Measurements from ENCODE around the gene HNRNPA1L2.
A peak's percentile ranks its signal among the peaks of the same experiment; 100 is the strongest.

HNRNPA1L2 gene

DNA sequence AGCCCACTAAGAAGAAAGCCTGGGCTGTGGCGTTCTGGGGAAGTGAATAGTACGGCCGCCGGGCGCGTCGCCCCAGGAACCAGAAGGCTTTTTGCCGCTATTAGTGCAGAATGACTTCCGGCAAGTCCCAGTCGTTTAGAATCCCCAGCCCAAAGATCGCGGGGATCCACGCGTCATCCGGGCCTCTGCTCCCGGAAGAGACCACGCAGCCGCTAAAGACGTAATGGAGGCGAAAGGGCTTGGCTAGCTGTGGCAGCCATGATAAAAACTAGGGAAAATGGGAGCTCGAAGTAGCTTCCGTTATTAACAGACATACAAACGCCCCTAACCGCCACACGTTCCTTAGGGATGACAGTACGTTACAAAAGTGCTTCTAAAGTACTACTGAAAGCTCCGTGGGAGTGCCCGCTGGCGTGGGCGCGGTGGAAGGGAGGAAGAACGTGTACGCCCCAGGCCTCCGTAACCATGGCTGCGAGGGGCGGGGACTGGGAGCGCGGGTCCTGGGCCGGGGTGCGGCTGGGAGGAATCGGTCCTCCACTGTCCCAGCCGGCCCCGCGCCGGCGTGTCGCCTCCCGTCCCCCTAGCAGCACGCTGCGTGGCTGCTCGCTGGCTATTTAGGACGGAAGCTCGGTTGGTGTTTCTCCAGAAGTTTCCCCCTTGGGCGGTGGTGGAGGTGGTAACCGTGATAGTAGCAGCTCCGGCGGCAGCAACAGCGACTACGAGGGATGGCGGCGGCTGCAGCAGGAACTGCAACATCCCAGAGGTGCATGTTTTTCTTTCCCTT lies 10.2 kb downstream of the HNRNPA1L2 start, which contains the start of gene SUGT1 (continued):
- TF ChIP-seq, protein P1, sequence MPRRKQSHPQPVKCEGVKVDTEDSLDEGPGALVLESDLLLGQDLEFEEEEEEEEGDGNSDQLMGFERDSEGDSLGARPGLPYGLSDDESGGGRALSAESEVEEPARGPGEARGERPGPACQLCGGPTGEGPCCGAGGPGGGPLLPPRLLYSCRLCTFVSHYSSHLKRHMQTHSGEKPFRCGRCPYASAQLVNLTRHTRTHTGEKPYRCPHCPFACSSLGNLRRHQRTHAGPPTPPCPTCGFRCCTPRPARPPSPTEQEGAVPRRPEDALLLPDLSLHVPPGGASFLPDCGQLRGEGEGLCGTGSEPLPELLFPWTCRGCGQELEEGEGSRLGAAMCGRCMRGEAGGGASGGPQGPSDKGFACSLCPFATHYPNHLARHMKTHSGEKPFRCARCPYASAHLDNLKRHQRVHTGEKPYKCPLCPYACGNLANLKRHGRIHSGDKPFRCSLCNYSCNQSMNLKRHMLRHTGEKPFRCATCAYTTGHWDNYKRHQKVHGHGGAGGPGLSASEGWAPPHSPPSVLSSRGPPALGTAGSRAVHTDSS (tag by site-specific recombination; IDR thresholded peaks at IDR 0.05): no peak
- TF ChIP-seq ZNF133 (tag by site-specific recombination; IDR thresholded peaks at IDR 0.05) (no peak), ZNF214 (tag by site-specific recombination; IDR thresholded peaks at IDR 0.05; ENCODE audit: borderline replicate concordance) (no peak), ZFP3 (tag by site-specific recombination; IDR thresholded peaks at IDR 0.05; ENCODE audit: low read depth) (no peak), ZNF785 (tag by site-specific recombination; IDR thresholded peaks at IDR 0.05) (no peak), ZSCAN23 (tag by site-specific recombination; IDR thresholded peaks at IDR 0.05) (no peak; the same call in 1 of the 2 replicates), ZNF239 (tag by site-specific recombination; IDR thresholded peaks at IDR 0.05) (no peak), ZNF248 (tag by site-specific recombination; IDR thresholded peaks at IDR 0.05) (no peak), ZNF830 (tag by site-specific recombination; IDR thresholded peaks at IDR 0.05; ENCODE audit: low read depth) (no peak), ZSCAN16 (tag by site-specific recombination; IDR thresholded peaks at IDR 0.05) (no peak), ZNF24 (tag by site-specific recombination; IDR thresholded peaks at IDR 0.05) (peak; percentile 25; the same call in 1 of the 2 replicates), ZNF114 (tag by site-specific recombination; IDR thresholded peaks at IDR 0.05) (no peak), YY2 (tag by site-specific recombination; IDR thresholded peaks at IDR 0.05) (no peak), GLIS1 (tag by site-specific recombination; IDR thresholded peaks at IDR 0.05) (0 out of 2 replicates have a peak, but pooled peaks have one; percentile 11), ZNF560 (tag by site-specific recombination; IDR thresholded peaks at IDR 0.05; ENCODE audit: borderline replicate concordance) (no peak), PRDM1 (tag by site-specific recombination; IDR thresholded peaks at IDR 0.05) (no peak), SCRT2 (tag by site-specific recombination; IDR thresholded peaks at IDR 0.05) (peak; percentile 44; the same call in 1 of the 2 replicates), ZNF548 (tag by site-specific recombination; IDR thresholded peaks at IDR 0.05) (no peak), ZEB2 (tag by site-specific recombination; IDR thresholded peaks at IDR 0.05) (peak; percentile 70; the same call in 1 of the 2 replicates), ZNF112 (tag by site-specific recombination; IDR thresholded peaks at IDR 0.05) (no peak), ZIC2 (tag by site-specific recombination; IDR thresholded peaks at IDR 0.05) (no peak), ZXDB (tag by site-specific recombination; IDR thresholded peaks at IDR 0.05) (peak; percentile 87; the same call in 1 of the 2 replicates), EGR2 (tag by site-specific recombination; IDR thresholded peaks at IDR 0.05; ENCODE audit: low read depth) (peak; percentile 78; the same call in 1 of the 2 replicates), KLF8 (tag by site-specific recombination; IDR thresholded peaks at IDR 0.05) (peak; percentile 89; the same call in 1 of the 2 replicates), ZNF707 (tag by site-specific recombination; IDR thresholded peaks at IDR 0.05) (no peak), ZNF768 (tag by site-specific recombination; IDR thresholded peaks at IDR 0.05) (no peak), ZNF175 (tag by site-specific recombination; IDR thresholded peaks at IDR 0.05) (no peak), ZNF423 (tag by site-specific recombination; IDR thresholded peaks at IDR 0.05) (no peak)
- TF ChIP-seq, protein P2, sequence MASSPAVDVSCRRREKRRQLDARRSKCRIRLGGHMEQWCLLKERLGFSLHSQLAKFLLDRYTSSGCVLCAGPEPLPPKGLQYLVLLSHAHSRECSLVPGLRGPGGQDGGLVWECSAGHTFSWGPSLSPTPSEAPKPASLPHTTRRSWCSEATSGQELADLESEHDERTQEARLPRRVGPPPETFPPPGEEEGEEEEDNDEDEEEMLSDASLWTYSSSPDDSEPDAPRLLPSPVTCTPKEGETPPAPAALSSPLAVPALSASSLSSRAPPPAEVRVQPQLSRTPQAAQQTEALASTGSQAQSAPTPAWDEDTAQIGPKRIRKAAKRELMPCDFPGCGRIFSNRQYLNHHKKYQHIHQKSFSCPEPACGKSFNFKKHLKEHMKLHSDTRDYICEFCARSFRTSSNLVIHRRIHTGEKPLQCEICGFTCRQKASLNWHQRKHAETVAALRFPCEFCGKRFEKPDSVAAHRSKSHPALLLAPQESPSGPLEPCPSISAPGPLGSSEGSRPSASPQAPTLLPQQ (tag by site-specific recombination; IDR thresholded peaks at IDR 0.05): 0 out of 2 replicates have a peak, but pooled peaks have one; percentile 20
- TF ChIP-seq, protein P3, sequence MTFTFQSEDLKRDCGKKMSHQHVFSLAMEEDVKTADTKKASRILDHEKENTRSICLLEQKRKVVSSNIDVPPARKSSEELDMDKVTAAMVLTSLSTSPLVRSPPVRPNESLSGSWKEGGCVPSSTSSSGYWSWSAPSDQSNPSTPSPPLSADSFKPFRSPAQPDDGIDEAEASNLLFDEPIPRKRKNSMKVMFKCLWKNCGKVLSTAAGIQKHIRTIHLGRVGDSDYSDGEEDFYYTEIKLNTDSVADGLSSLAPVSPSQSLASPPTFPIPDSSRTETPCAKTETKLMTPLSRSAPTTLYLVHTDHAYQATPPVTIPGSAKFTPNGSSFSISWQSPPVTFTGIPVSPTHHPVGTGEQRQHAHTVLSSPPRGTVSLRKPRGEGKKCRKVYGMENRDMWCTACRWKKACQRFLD (tag by site-specific recombination; IDR thresholded peaks at IDR 0.05): no peak
- TF ChIP-seq, protein P4, sequence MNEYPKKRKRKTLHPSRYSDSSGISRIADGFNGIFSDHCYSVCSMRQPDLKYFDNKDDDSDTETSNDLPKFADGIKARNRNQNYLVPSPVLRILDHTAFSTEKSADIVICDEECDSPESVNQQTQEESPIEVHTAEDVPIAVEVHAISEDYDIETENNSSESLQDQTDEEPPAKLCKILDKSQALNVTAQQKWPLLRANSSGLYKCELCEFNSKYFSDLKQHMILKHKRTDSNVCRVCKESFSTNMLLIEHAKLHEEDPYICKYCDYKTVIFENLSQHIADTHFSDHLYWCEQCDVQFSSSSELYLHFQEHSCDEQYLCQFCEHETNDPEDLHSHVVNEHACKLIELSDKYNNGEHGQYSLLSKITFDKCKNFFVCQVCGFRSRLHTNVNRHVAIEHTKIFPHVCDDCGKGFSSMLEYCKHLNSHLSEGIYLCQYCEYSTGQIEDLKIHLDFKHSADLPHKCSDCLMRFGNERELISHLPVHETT (tag by site-specific recombination; IDR thresholded peaks at IDR 0.05): peak; percentile 68
- TF ChIP-seq, protein P5, sequence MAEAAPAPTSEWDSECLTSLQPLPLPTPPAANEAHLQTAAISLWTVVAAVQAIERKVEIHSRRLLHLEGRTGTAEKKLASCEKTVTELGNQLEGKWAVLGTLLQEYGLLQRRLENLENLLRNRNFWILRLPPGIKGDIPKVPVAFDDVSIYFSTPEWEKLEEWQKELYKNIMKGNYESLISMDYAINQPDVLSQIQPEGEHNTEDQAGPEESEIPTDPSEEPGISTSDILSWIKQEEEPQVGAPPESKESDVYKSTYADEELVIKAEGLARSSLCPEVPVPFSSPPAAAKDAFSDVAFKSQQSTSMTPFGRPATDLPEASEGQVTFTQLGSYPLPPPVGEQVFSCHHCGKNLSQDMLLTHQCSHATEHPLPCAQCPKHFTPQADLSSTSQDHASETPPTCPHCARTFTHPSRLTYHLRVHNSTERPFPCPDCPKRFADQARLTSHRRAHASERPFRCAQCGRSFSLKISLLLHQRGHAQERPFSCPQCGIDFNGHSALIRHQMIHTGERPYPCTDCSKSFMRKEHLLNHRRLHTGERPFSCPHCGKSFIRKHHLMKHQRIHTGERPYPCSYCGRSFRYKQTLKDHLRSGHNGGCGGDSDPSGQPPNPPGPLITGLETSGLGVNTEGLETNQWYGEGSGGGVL (tag by site-specific recombination; IDR thresholded peaks at IDR 0.05): no peak
- TF ChIP-seq, protein P6, sequence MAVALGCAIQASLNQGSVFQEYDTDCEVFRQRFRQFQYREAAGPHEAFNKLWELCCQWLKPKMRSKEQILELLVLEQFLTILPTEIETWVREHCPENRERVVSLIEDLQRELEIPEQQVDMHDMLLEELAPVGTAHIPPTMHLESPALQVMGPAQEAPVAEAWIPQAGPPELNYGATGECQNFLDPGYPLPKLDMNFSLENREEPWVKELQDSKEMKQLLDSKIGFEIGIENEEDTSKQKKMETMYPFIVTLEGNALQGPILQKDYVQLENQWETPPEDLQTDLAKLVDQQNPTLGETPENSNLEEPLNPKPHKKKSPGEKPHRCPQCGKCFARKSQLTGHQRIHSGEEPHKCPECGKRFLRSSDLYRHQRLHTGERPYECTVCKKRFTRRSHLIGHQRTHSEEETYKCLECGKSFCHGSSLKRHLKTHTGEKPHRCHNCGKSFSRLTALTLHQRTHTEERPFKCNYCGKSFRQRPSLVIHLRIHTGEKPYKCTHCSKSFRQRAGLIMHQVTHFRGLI (tag by site-specific recombination; IDR thresholded peaks at IDR 0.05): no peak; the same call in 1 of the 2 replicates
